ENCODE results near the gene CENPT. TPM values are rescaled to one million over a fixed set of nuclear protein-coding genes. Genes with fewer than 3 reads are reported as not detected.

The CENPT gene
- total RNA-seq, 6 donors from 2014 or later = 30.6 to 201 (median 50.6) TPM

- Histone ChIP-seq H3K27ac (peak within 1 kb of the TSS; percentile 80 to 88 (median 84)), H3K27me3 (no peaks in the 10 kb centered on the region), H3K4me3 (peak within 1 kb of the TSS; percentile 58 to 96 (median 77)), H3K9me3 (no peaks in the 10 kb centered on the region), H3K4me1 (peaks cover 21 to 34% (median 25%) of the 10 kb centered on the region in 4 donors), H3K36me3 (peaks cover 6 to 59% (median 42%) of the 10 kb centered on the region in 4 donors)
- DNase-seq = peak; percentile 88 to 97
- ATAC-seq (ENCODE audit: low FRiP score in 2 of 2) = peak; percentile 87 to 95
- WGBS, 2 donors = 2 to 7% methylated on average over 10 to 27 of the region's 72 CpGs
- peak in 2 of 4 donors; percentile 69 to 78 for TF ChIP-seq POLR2A (IDR thresholded peaks at IDR 0.05)
- peak in 1 of 4 donors; percentile 33 for TF ChIP-seq EP300 (IDR thresholded peaks at IDR 0.05)
- peak; percentile 78 to 87 for TF ChIP-seq POLR2AphosphoS5 (IDR thresholded peaks at IDR 0.05)
- peak in 1 of 6 experiments; percentile 34 for TF ChIP-seq CTCF (IDR thresholded peaks at IDR 0.05)
Observed at GRCh38 chr16:67872631-67873434, 25.3 kb upstream of the CENPT start, which contains the start of gene EDC4. Gene EDC4 (plus strand): TSS chr16:67873052. CDS start chr16:67873262, 210 bp downstream.

GRCh38 chr16:67872131-67872630 is 24.7 kb upstream of the CENPT start:
- ATAC-seq (ENCODE audit: low FRiP score in 2 of 2) (no peak), DNase-seq (no peak)
- TF ChIP-seq EP300 (IDR thresholded peaks at IDR 0.05) (no peak), POLR2AphosphoS5 (IDR thresholded peaks at IDR 0.05) (no peak), POLR2A (IDR thresholded peaks at IDR 0.05) (no peak)
- 58 to 62% methylated on average over 2 of the region's 2 CpGs for WGBS, 2 donors
- Histone ChIP-seq H3K4me3 (peak overlapping the region in 3 of 4 donors; percentile 58 to 82 (median 72)), H3K4me1 (peaks cover 21 to 34% (median 25%) of the 10 kb centered on the region in 4 donors), H3K27me3 (no peaks in the 10 kb centered on the region), H3K27ac (peak overlapping the region; percentile 80 to 88 (median 84)), H3K36me3 (peaks cover 0 to 59% (median 37%) of the 10 kb centered on the region in 4 donors), H3K9me3 (no peaks in the 10 kb centered on the region)

DNA sequence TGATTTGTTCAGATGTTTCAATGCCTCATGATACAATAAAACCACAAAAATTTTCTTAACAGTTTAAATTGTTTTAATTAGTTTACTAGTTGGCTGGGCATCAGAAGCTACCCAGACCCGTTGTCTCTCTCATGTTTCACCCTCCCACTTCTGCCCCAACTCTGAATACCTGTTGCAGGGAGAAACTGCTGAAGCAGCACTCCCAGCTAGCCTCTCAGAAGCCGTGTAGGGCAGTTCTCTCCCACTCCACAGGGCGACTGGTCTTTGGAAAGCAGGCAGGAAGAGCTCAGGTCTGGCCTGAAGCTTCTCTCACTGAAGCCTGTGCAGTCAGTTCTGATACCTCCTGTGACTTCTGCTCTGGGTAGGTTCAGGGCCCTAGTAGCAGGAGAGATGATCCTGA is 23.8 kb upstream of the CENPT start:
- Histone ChIP-seq H3K9me3 (no peaks in the 10 kb centered on the region), H3K27me3 (no peaks in the 10 kb centered on the region), H3K4me1 (peaks cover 21 to 34% (median 25%) of the 10 kb centered on the region in 4 donors), H3K4me3 (no peak overlapping the region), H3K36me3 (peaks cover 0 to 59% (median 32%) of the 10 kb centered on the region in 4 donors), H3K27ac (peak overlapping the region in 1 of 4 donors; percentile 85)
- 65 to 72% methylated on average over 2 to 3 of the region's 3 CpGs for WGBS, 2 donors
- no peak for DNase-seq
- ATAC-seq (ENCODE audit: low FRiP score in 2 of 2) = no peak
- no peak for TF ChIP-seq POLR2AphosphoS5 (IDR thresholded peaks at IDR 0.05)
- no peak for TF ChIP-seq EP300 (IDR thresholded peaks at IDR 0.05)
- no peak for TF ChIP-seq CTCF (IDR thresholded peaks at IDR 0.05)
- no peak for TF ChIP-seq POLR2A (IDR thresholded peaks at IDR 0.05)

DNA sequence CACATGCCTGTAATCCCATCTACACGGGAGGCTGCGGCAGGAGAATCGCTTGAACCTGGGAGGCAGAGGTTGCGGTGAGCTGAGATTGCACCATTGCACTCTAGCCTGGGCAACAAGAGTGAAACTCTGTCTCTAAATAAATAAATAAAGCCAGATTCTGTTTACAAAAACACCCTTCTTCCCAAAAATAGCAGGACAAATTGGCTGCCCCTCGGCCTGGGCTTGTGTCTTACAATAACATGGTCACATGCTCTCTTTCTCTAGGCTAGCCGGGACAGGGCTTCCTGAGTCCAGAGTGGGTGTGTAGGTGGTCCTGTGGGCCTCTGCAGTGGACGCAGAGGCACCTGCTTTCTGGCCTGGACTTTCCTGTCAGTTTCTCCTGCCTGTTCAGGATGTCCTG is 22.2 kb upstream of the CENPT start:
- Histone ChIP-seq H3K4me1 (peaks cover 16 to 22% (median 18%) of the 10 kb centered on the region in 4 donors), H3K36me3 (peaks cover 0 to 66% (median 36%) of the 10 kb centered on the region in 4 donors), H3K27me3 (no peaks in the 10 kb centered on the region), H3K9me3 (no peaks in the 10 kb centered on the region), H3K27ac (no peak overlapping the region), H3K4me3 (no peak overlapping the region)
- DNase-seq (no peak), ATAC-seq (ENCODE audit: low FRiP score in 2 of 2) (no peak)
- 82 to 89% methylated on average over 6 to 7 of the region's 7 CpGs for WGBS, 2 donors
- TF ChIP-seq CTCF (IDR thresholded peaks at IDR 0.05) = no peak
- TF ChIP-seq POLR2AphosphoS5 (IDR thresholded peaks at IDR 0.05) = no peak
- TF ChIP-seq EP300 (IDR thresholded peaks at IDR 0.05) = no peak
- no peak for TF ChIP-seq POLR2A (IDR thresholded peaks at IDR 0.05)

DNA sequence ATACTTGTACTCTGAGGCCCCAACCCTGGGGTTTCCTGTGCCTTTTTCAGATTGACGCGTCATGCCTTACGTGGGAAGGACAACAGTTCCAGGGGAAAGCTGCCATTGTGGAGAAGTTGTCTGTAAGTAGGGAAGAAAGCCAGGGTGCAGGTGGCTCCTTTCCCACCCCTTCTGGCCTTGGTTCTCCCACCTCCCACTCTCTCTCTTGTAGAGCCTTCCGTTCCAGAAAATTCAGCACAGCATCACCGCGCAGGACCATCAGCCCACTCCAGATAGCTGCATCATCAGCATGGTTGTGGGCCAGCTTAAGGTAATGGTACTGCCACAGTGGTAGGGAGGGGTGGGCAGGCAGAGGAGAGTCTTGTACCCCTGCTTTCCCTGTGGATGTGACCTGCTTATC is 20.8 kb upstream of the CENPT start:
- DNase-seq (no peak), ATAC-seq (ENCODE audit: low FRiP score in 2 of 2) (no peak)
- Histone ChIP-seq H3K36me3 (peaks cover 0 to 66% (median 36%) of the 10 kb centered on the region in 4 donors), H3K27ac (no peak overlapping the region), H3K4me1 (peaks cover 5 to 10% (median 8%) of the 10 kb centered on the region in 4 donors), H3K9me3 (no peaks in the 10 kb centered on the region), H3K27me3 (no peaks in the 10 kb centered on the region), H3K4me3 (no peak overlapping the region)
- WGBS, 2 donors = 96 to 97% methylated on average over 6 of the region's 6 CpGs
- TF ChIP-seq CTCF (IDR thresholded peaks at IDR 0.05) (no peak), POLR2A (IDR thresholded peaks at IDR 0.05) (no peak), EP300 (IDR thresholded peaks at IDR 0.05) (no peak), POLR2AphosphoS5 (IDR thresholded peaks at IDR 0.05) (no peak)

Measured in upper lobe of left lung (tissue), 6 donors.